ENCODE data around the gene ENC1. TPM values are rescaled to one million over a fixed set of nuclear protein-coding genes. Genes with fewer than 3 reads are reported as not detected.
A peak's percentile ranks its signal among the peaks of the same experiment; 100 is the strongest.

The ENC1 gene
- total and polyA plus RNA-seq, 3 donors from 2014 or later, result 28.3 to 153 (median 89.7) TPM

- intact Hi-C loops (cut with DNase I; ENCODE audit: low total_unique reads), result no loop called here
Measured at GRCh38 chr5:74622122-74622521, 18.4 kb downstream of the ENC1 start.

GRCh38 chr5:74621492-74621891 lies 19.0 kb downstream of the ENC1 start:
- H3K4me3 ChIP-seq, result no peak overlapping the region

More at GRCh38 chr5:74622122-74622521, 18.4 kb downstream of the ENC1 start:
- Histone ChIP-seq H3K27me3 (no peaks in the 10 kb centered on the region), H3K4me3 (no peak overlapping the region), H3K4me1 (peaks cover 8% of the 10 kb centered on the region), H3K9me3 (no peaks in the 10 kb centered on the region), H3K27ac (peak overlapping the region in 1 of 2 donors; percentile 24), H3K36me3 (ENCODE audit: low read depth, missing control alignments) (no peaks in the 10 kb centered on the region)
- WGBS, 2 donors, result 65 to 79% methylated on average over 3 of the region's 3 CpGs
- DNase-seq, result no peak
- TF ChIP-seq CTCF (IDR thresholded peaks at IDR 0.05) (no peak), POLR2A (IDR thresholded peaks at IDR 0.05) (no peak)

GRCh38 chr5:74619308-74619707 lies 21.2 kb downstream of the ENC1 start:
- no peaks in the 10 kb centered on the region for H3K36me3 ChIP-seq (ENCODE audit: low read depth, missing control alignments)
- no peak overlapping the region for H3K4me3 ChIP-seq
- no peak overlapping the region for H3K27ac ChIP-seq
- H3K4me1 ChIP-seq, result peaks cover 8% of the 10 kb centered on the region
- H3K27me3 ChIP-seq, result no peaks in the 10 kb centered on the region
- intact Hi-C loops (cut with DNase I; ENCODE audit: low total_unique reads), result no loop called here
- WGBS, 2 donors, result 38 to 50% methylated on average over 1 of the region's 1 CpG
- TF ChIP-seq POLR2A (IDR thresholded peaks at IDR 0.05) (no peak), CTCF (IDR thresholded peaks at IDR 0.05) (no peak)
- no peak for DNase-seq
- H3K9me3 ChIP-seq, result no peaks in the 10 kb centered on the region

More at GRCh38 chr5:74621492-74621891, 19.0 kb downstream of the ENC1 start:
- TF ChIP-seq POLR2A (IDR thresholded peaks at IDR 0.05) (no peak), CTCF (IDR thresholded peaks at IDR 0.05) (no peak)
- intact Hi-C loops (cut with DNase I; ENCODE audit: low total_unique reads), result no loop called here
- H3K9me3 ChIP-seq, result no peaks in the 10 kb centered on the region
- H3K36me3 ChIP-seq (ENCODE audit: low read depth, missing control alignments), result no peaks in the 10 kb centered on the region
- H3K27me3 ChIP-seq, result no peaks in the 10 kb centered on the region
- no peak overlapping the region for H3K27ac ChIP-seq
- WGBS, 2 donors, result 73 to 77% methylated on average over 5 of the region's 5 CpGs
- DNase-seq, result no peak
- peaks cover 9% of the 10 kb centered on the region for H3K4me1 ChIP-seq

GRCh38 chr5:74618106-74618505 lies 22.4 kb downstream of the ENC1 start:
- no peaks in the 10 kb centered on the region for H3K27me3 ChIP-seq
- no peaks in the 10 kb centered on the region for H3K36me3 ChIP-seq (ENCODE audit: low read depth, missing control alignments)
- intact Hi-C loops (cut with DNase I; ENCODE audit: low total_unique reads), result no loop called here
- H3K4me3 ChIP-seq, result no peak overlapping the region
- DNase-seq, result no peak
- peaks cover 8% of the 10 kb centered on the region for H3K4me1 ChIP-seq
- H3K27ac ChIP-seq, result no peak overlapping the region
- H3K9me3 ChIP-seq, result no peaks in the 10 kb centered on the region
- 94 to 96% methylated on average over 5 of the region's 5 CpGs for WGBS, 2 donors
- no peak for TF ChIP-seq POLR2A (IDR thresholded peaks at IDR 0.05)
- no peak for TF ChIP-seq CTCF (IDR thresholded peaks at IDR 0.05)

- TF ChIP-seq CTCF (IDR thresholded peaks at IDR 0.05) (no peak), POLR2A (IDR thresholded peaks at IDR 0.05) (no peak)
- intact Hi-C loops (cut with DNase I; ENCODE audit: low total_unique reads), result no loop called here
- no peak overlapping the region for H3K4me3 ChIP-seq
- no peaks in the 10 kb centered on the region for H3K27me3 ChIP-seq
- peak overlapping the region in 1 of 2 donors; percentile 80 for H3K27ac ChIP-seq
- H3K9me3 ChIP-seq, result no peaks in the 10 kb centered on the region
- 33 to 46% methylated on average over 3 of the region's 3 CpGs for WGBS, 2 donors
- no peak for DNase-seq
- peaks cover 8% of the 10 kb centered on the region for H3K4me1 ChIP-seq
- H3K36me3 ChIP-seq (ENCODE audit: low read depth, missing control alignments), result no peaks in the 10 kb centered on the region
Measured at GRCh38 chr5:74617202-74617601, 23.3 kb downstream of the ENC1 start.
